PFSK-1 (cell line): ENCODE measurements around the gene SCN2B.

ENCODE experiments used
- FOXP2 ChIP-seq: optimal IDR thresholded peaks from 2 replicates; pipeline ENCODE3; 2011; ENCODE audit warnings: borderline replicate concordance, control low read depth, inconsistent platforms; ENCODE audit not compliant: insufficient read depth; ENCODE audit errors: extremely low read length, extremely low read depth
- POLR2AphosphoS5 ChIP-seq: IDR thresholded peaks from 2 replicates; pipeline ENCODE4 v1.6.1; 2012; ENCODE audit warnings: low read depth, mild to moderate bottlenecking, control low read depth, low read length, moderate library complexity
- SIN3A ChIP-seq: IDR thresholded peaks from 2 replicates; pipeline ENCODE4 v1.6.1; 2012; ENCODE audit warnings: mild to moderate bottlenecking, low read length, moderate library complexity, borderline replicate concordance; ENCODE audit not compliant: insufficient read depth
- TAF1 ChIP-seq: IDR thresholded peaks from 2 replicates; pipeline ENCODE4 v1.6.1; 2012; ENCODE audit warnings: low read length, control low read depth, borderline replicate concordance; ENCODE audit not compliant: insufficient read depth
- TF ChIP-seq, protein P1 (sequence below), 2 experiments: IDR thresholded peaks; 2 replicates each; pipeline versions ENCODE4 v1.6.1 to v1.8.0; 2011 to 2012; ENCODE audit warnings: low read depth in 2 of 2, low read length in 2 of 2, control low read depth in 1 of 2, inconsistent platforms in 1 of 2, mild to moderate bottlenecking in 1 of 2, moderate library complexity in 1 of 2; ENCODE audit not compliant: insufficient read depth in 1 of 2

SCN2B gene

DNA sequence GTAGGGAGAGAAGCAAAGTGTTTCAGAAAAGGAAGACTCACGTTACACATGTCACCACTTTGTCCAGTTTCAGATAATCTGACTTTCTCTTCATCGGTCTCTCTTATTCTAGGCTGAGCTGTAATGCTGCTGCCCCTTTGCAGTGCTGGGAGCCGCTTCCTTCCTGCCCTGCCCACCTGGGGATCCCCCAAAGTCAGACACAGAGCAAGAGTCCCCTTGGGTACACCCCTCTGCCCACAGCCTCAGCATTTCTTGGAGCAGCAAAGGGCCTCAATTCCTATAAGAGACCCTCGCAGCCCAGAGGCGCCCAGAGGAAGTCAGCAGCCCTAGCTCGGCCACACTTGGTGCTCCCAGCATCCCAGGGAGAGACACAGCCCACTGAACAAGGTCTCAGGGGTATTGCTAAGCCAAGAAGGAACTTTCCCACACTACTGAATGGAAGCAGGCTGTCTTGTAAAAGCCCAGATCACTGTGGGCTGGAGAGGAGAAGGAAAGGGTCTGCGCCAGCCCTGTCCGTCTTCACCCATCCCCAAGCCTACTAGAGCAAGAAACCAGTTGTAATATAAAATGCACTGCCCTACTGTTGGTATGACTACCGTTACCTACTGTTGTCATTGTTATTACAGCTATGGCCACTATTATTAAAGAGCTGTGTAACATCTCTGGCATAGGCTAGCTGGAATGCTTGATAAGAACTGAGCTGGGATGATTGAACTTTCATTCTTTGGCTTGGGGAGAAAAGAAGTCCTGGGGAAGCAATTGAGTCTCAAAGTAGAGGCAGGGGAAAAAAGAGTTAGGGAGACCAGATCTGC is 58.4 kb downstream of the SCN2B start:
- TF ChIP-seq SIN3A (no peak), TAF1 (no peak), FOXP2 (no peak), POLR2AphosphoS5 (no peak)
- TF ChIP-seq, protein P1, sequence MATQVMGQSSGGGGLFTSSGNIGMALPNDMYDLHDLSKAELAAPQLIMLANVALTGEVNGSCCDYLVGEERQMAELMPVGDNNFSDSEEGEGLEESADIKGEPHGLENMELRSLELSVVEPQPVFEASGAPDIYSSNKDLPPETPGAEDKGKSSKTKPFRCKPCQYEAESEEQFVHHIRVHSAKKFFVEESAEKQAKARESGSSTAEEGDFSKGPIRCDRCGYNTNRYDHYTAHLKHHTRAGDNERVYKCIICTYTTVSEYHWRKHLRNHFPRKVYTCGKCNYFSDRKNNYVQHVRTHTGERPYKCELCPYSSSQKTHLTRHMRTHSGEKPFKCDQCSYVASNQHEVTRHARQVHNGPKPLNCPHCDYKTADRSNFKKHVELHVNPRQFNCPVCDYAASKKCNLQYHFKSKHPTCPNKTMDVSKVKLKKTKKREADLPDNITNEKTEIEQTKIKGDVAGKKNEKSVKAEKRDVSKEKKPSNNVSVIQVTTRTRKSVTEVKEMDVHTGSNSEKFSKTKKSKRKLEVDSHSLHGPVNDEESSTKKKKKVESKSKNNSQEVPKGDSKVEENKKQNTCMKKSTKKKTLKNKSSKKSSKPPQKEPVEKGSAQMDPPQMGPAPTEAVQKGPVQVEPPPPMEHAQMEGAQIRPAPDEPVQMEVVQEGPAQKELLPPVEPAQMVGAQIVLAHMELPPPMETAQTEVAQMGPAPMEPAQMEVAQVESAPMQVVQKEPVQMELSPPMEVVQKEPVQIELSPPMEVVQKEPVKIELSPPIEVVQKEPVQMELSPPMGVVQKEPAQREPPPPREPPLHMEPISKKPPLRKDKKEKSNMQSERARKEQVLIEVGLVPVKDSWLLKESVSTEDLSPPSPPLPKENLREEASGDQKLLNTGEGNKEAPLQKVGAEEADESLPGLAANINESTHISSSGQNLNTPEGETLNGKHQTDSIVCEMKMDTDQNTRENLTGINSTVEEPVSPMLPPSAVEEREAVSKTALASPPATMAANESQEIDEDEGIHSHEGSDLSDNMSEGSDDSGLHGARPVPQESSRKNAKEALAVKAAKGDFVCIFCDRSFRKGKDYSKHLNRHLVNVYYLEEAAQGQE (IDR thresholded peaks at IDR 0.05; ENCODE audit: insufficient read depth in 1 of 2, low read depth in 2 of 2, low read length in 2 of 2) = no peak

DNA sequence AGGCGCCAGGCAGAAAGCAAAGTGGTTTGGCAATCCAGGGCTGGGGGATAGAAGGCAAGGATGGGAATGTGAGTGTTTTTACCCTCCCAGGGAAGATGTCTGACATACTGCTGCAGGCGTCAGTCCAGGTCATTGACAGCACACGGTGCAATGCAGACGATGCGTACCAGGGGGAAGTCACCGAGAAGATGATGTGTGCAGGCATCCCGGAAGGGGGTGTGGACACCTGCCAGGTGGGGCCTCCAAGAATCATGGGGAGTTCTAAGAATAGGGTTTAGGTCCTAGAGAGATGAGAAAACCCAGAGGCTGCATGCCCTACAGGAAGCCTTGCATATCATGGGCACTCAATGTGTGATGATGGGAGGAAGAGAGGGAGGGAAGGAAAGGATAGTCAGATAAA is 61.4 kb downstream of the SCN2B start:
- TF ChIP-seq FOXP2 = no peak
- TF ChIP-seq TAF1 = no peak
- TF ChIP-seq POLR2AphosphoS5 = no peak

DNA sequence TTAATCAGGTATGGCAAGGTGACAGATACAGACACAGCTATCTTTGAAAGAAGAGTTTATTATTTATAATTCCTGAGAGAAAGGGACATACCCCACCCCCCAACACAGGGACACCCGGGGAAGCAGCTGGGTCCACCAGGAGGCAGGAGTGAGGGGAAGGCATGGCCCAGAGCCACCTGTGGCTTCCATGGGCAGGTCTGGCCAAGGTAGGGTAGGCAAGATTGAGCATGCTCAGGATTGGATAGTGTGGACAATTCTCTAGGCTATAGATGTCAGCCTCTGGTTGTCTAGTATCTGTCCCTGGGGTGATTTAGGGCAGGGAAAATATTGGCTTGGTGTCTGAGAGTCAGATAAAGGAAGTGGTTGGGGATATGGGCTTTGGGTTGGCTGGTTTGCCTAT is 62.2 kb downstream of the SCN2B start:
- no peak for TF ChIP-seq FOXP2
- no peak for TF ChIP-seq POLR2AphosphoS5
- no peak for TF ChIP-seq SIN3A
- TF ChIP-seq, protein P1 (IDR thresholded peaks at IDR 0.05; ENCODE audit: insufficient read depth in 1 of 2, low read depth in 2 of 2, low read length in 2 of 2) = no peak
- TF ChIP-seq TAF1 = no peak

DNA sequence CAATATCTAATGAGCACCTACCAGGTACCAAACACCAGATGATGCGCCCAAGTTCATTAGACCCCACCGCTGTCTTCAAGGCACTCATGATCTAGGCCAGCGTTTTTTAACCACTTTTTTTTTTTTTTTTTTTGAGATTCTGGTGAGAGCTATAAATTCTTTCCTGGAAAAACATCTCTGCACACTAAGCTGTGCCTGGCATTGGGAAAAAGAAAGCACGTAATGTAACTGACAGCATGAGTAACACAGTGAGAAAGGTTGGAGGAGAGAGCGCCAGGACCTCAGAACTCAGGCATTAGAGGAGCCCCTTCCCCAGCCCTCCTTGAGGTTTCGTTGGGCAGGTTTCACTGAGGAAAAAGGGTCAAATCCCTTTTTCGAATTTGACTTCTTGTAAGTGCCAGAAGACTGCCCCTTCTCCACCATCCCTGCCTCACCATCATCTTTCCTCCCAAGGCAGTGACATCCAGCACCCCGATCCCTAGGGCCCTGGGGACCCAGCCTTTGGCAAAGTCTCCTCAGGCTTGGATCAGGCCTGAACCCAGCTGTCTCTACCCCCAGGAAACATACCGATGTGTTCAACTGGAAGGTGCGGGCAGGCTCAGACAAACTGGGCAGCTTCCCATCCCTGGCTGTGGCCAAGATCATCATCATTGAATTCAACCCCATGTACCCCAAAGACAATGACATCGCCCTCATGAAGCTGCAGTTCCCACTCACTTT is 63.6 kb downstream of the SCN2B start:
- TF ChIP-seq POLR2AphosphoS5 (no peak), FOXP2 (no peak), TAF1 (no peak), SIN3A (no peak)
- TF ChIP-seq, protein P1 (IDR thresholded peaks at IDR 0.05; ENCODE audit: insufficient read depth in 1 of 2, low read depth in 2 of 2, low read length in 2 of 2) = no peak
